Measurements from ENCODE around the gene ARHGDIA.
A peak's percentile ranks its signal among the peaks of the same experiment; 100 is the strongest.

The ARHGDIA gene

GRCh38 chr17:81839301-81839700 lies 31.8 kb downstream of the ARHGDIA start:
- no peak overlapping the region for H3K4me3 ChIP-seq (ENCODE audit: low read depth, low read length)
- no peak for TF ChIP-seq CTCF (IDR thresholded peaks at IDR 0.05; ENCODE audit: control insufficient read depth, extremely low read depth, insufficient read depth)
- DNase-seq (ENCODE audit: low read depth): no peak

- DNase-seq (ENCODE audit: low read depth): no peak
- TF ChIP-seq CTCF (IDR thresholded peaks at IDR 0.05; ENCODE audit: control insufficient read depth, extremely low read depth, insufficient read depth): no peak
- no peak overlapping the region for H3K4me3 ChIP-seq (ENCODE audit: low read depth, low read length)
Measured at GRCh38 chr17:81838753-81839255, 32.3 kb downstream of the ARHGDIA start.

- H3K4me3 ChIP-seq (ENCODE audit: low read depth, low read length): no peak overlapping the region
- TF ChIP-seq CTCF (IDR thresholded peaks at IDR 0.05; ENCODE audit: control insufficient read depth, extremely low read depth, insufficient read depth): no peak
- DNase-seq (ENCODE audit: low read depth): no peak
Measured at GRCh38 chr17:81837641-81838040, 33.5 kb downstream of the ARHGDIA start.

GRCh38 chr17:81834831-81835267 lies 36.3 kb downstream of the ARHGDIA start, which contains the start of gene PPP1R27:
Gene PPP1R27 (minus strand): TSS chr17:81835050. CDS start chr17:81834953, 97 bp downstream.
- H3K4me3 ChIP-seq (ENCODE audit: low read depth, low read length): peak within 1 kb of the TSS; percentile 83
- TF ChIP-seq CTCF (IDR thresholded peaks at IDR 0.05; ENCODE audit: control insufficient read depth, extremely low read depth, insufficient read depth): no peak
- no peak for DNase-seq (ENCODE audit: low read depth)

GRCh38 chr17:81833921-81834830 lies 37.0 kb downstream of the ARHGDIA start:
- DNase-seq (ENCODE audit: low read depth): no peak

More at GRCh38 chr17:81833921-81834830, 37.0 kb downstream of the ARHGDIA start:
- peak overlapping the region; percentile 83 for H3K4me3 ChIP-seq (ENCODE audit: low read depth, low read length)
- no peak for TF ChIP-seq CTCF (IDR thresholded peaks at IDR 0.05; ENCODE audit: control insufficient read depth, extremely low read depth, insufficient read depth)

Measured in LNCaP clone FGC (cell line).